ENCODE data around the gene DNAH14.

- TF ChIP-seq JUND (IDR thresholded peaks at IDR 0.05; ENCODE audit: low read depth, low read length) (no peak), POLR2A (IDR thresholded peaks at IDR 0.05; ENCODE audit: low read depth, low read length) (no peak), SMARCA5 (IDR thresholded peaks at IDR 0.05) (no peak), MAX (IDR thresholded peaks at IDR 0.05; ENCODE audit: low read depth, low read length) (no peak), NFYB (IDR thresholded peaks at IDR 0.05; ENCODE audit: insufficient read depth, low read depth, low read length) (no peak), BHLHE40 (IDR thresholded peaks at IDR 0.05; ENCODE audit: borderline replicate concordance in 1 of 2, low read depth in 2 of 2, low read length in 1 of 2) (no peak), CTCF (IDR thresholded peaks at IDR 0.05 in 2 of 3, conservative IDR thresholded peaks at IDR 0.05 in 1 of 3; ENCODE audit: control insufficient read depth in 2 of 3, extremely low read depth in 1 of 3, insufficient read depth in 1 of 3, low read depth in 3 of 3, low read length in 3 of 3) (no peak), FOS (IDR thresholded peaks at IDR 0.05; ENCODE audit: borderline replicate concordance, extremely low read depth, insufficient read length) (no peak), ASH2L (IDR thresholded peaks at IDR 0.05; ENCODE audit: borderline replicate concordance, low read depth) (no peak), HDAC6 (IDR thresholded peaks at IDR 0.05; ENCODE audit: unreplicated experiment) (no peak)
Observed at GRCh38 chr1:225156254-225156653, 226.8 kb downstream of the DNAH14 start.

Data from GM12878 (cell line).